LNCaP clone FGC (cell line): ENCODE measurements around the gene MAD1L1.

Experiments used
- DNase-seq: peaks from one replicate; pipeline ENCODE4 v3.0.0-alpha.2; 2011; ENCODE audit warnings: low read depth
- H3K4me3 ChIP-seq: 2 replicates; pipeline ENCODE4 v1.5.1; 2011; ENCODE audit warnings: mild to moderate bottlenecking, low read depth, low read length, control low read depth
- TF ChIP-seq, protein P1 (sequence below): IDR thresholded peaks from 2 replicates; pipeline ENCODE4 v1.5.1; 2012; ENCODE audit warnings: mild to moderate bottlenecking; ENCODE audit not compliant: control insufficient read depth, insufficient read depth; ENCODE audit errors: extremely low read depth

The MAD1L1 gene

DNA sequence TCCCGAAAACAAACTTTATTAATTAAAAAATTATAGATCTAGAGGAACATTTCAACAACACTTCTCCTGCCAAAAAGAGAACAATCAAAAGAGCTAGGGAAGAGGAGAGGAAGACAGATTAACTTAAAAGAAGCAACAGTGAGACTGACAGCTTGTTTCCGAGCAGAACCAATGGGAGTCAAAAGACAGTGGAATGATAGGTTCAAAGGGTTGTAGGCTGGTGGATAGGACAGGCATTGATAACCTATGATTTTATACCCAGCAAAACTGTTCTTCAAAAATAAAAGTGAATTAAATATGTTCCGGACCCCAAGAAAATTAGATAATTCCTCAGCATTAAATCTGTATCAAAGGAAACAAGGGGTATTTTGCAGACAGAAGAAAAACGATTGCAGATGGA is 207.6 kb downstream of the MAD1L1 start:
- no peak overlapping the region for H3K4me3 ChIP-seq
- TF ChIP-seq, protein P1, sequence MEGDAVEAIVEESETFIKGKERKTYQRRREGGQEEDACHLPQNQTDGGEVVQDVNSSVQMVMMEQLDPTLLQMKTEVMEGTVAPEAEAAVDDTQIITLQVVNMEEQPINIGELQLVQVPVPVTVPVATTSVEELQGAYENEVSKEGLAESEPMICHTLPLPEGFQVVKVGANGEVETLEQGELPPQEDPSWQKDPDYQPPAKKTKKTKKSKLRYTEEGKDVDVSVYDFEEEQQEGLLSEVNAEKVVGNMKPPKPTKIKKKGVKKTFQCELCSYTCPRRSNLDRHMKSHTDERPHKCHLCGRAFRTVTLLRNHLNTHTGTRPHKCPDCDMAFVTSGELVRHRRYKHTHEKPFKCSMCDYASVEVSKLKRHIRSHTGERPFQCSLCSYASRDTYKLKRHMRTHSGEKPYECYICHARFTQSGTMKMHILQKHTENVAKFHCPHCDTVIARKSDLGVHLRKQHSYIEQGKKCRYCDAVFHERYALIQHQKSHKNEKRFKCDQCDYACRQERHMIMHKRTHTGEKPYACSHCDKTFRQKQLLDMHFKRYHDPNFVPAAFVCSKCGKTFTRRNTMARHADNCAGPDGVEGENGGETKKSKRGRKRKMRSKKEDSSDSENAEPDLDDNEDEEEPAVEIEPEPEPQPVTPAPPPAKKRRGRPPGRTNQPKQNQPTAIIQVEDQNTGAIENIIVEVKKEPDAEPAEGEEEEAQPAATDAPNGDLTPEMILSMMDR = no peak
- DNase-seq = no peak

DNA sequence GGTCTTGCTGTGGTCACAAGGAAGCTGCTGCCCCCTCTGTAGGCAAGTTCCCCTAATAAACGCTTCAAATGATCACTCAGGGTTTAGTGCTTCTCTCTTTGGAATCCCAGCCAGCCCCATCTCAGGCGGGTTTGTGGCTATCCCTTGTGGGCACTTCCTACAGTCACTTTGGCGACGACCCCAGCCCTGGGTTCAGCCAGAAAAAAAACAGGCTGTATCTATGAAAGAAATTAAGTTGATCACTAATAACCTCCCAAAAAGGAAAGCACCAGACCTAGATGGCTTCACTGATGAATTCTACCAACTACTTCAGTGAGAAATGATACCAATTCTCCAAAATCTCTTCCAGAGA is 208.2 kb downstream of the MAD1L1 start:
- H3K4me3 ChIP-seq = no peak overlapping the region
- DNase-seq = no peak
- TF ChIP-seq, protein P1 = no peak

DNA sequence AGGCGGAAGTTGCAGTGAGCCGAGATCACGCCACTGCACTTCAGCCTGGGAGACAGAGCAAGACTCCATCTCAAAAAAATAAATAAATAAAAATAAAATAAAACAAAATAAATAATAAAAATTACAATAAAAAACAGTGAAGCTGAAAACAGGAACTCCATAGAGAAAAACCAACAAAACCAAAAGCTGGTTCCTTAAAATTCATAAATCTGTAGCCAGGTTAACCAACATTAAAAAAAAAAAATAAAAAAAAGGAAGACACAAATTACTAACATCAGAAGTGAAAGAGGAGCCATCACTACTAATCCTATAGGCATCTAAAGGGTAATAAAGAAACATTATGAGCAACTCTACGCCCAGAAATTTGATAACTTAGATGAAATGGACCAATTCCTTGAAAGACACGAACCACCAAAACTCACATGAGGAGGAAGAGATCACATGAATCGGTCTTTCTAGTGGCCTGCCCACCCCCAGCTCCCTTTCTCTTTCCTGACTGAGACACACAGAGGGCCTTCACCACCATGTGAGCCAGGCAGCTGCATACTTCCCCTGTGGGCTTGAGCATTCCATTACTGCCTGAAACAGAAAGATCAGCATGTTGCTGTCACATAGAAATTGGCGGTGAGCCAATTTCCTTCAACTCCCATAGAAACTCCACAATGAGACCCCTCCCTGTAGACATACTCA is 208.7 kb downstream of the MAD1L1 start:
- no peak overlapping the region for H3K4me3 ChIP-seq
- DNase-seq = no peak
- TF ChIP-seq, protein P1 = no peak

GRCh38 chr7:2022737-2023250 is 210.0 kb downstream of the MAD1L1 start:
- no peak for DNase-seq
- no peak overlapping the region for H3K4me3 ChIP-seq
- TF ChIP-seq, protein P1 = no peak

DNA sequence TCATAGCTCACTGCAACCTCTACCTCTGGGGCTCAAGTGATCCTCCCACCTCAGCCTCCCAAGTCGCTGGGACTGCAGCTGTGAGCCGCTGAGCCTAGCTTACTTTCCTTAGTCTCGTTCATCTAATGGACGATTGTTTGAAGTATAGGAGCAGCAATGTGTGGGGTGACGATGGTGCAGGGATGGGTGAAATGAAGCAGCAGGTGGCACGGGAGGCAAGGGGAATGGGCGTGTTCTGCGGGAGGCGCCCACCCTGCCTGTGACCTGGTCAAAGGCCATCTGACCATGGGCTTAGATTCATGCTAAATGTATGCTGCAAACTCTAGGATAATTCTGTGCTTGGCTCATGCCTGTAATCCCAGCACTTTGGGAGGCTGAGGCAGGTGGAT is 210.7 kb downstream of the MAD1L1 start:
- DNase-seq = no peak
- no peak overlapping the region for H3K4me3 ChIP-seq
- TF ChIP-seq, protein P1 = no peak

GRCh38 chr7:2019711-2020511 is 212.8 kb downstream of the MAD1L1 start:
- no peak for DNase-seq
- TF ChIP-seq, protein P1 = no peak
- no peak overlapping the region for H3K4me3 ChIP-seq
